GM06990 (cell line): ENCODE data around the gene HDAC4.

Source experiments
- DNase-seq: peaks from one replicate; pipeline ENCODE4 v3.0.0-alpha.2; 2011; ENCODE audit not compliant: insufficient read length; ENCODE audit errors: extremely low read depth
- H3K27me3 ChIP-seq: replicated peaks from 2 replicates; pipeline ENCODE4 v1.6.0; 2011; ENCODE audit warnings: low read length; ENCODE audit not compliant: control insufficient read depth, insufficient read depth
- H3K36me3 ChIP-seq: 2 replicates; pipeline ENCODE4 v1.5.1; 2011; ENCODE audit warnings: low read length; ENCODE audit not compliant: control insufficient read depth, insufficient read depth
- H3K4me3 ChIP-seq: replicated peaks from 2 replicates; pipeline ENCODE4 v1.5.1; 2011; ENCODE audit warnings: low read depth, mild to moderate bottlenecking, control low read depth, low read length
- CTCF ChIP-seq: IDR thresholded peaks from 2 replicates; pipeline ENCODE4 v1.5.1; 2011; ENCODE audit warnings: low read length, control low read depth, mild to moderate bottlenecking, inconsistent platforms; ENCODE audit not compliant: insufficient read depth, poor library complexity, severe bottlenecking

HDAC4 gene

GRCh38 chr2:239187464-239188253, 213.2 kb downstream of the HDAC4 start:
- no peak for TF ChIP-seq CTCF
- no peaks in the 10 kb centered on the region for H3K27me3 ChIP-seq
- DNase-seq = no peak
- H3K4me3 ChIP-seq = no peak overlapping the region
- no peaks in the 10 kb centered on the region for H3K36me3 ChIP-seq

GRCh38 chr2:239186516-239187357, 214.1 kb downstream of the HDAC4 start:
- TF ChIP-seq CTCF = no peak
- no peak for DNase-seq
- H3K4me3 ChIP-seq = no peak overlapping the region
- H3K36me3 ChIP-seq = no peaks in the 10 kb centered on the region
- H3K27me3 ChIP-seq = no peaks in the 10 kb centered on the region

GRCh38 chr2:239184968-239185903, 215.6 kb downstream of the HDAC4 start:
- DNase-seq = no peak
- Histone ChIP-seq H3K4me3 (no peak overlapping the region), H3K36me3 (no peaks in the 10 kb centered on the region), H3K27me3 (no peaks in the 10 kb centered on the region)
- no peak for TF ChIP-seq CTCF

- Histone ChIP-seq H3K4me3 (no peak overlapping the region), H3K27me3 (no peaks in the 10 kb centered on the region), H3K36me3 (no peaks in the 10 kb centered on the region)
- DNase-seq = no peak
- no peak for TF ChIP-seq CTCF
Observed at GRCh38 chr2:239184179-239184578, 216.6 kb downstream of the HDAC4 start.

GRCh38 chr2:239182981-239183791, 217.6 kb downstream of the HDAC4 start:
- no peak for TF ChIP-seq CTCF
- Histone ChIP-seq H3K36me3 (no peaks in the 10 kb centered on the region), H3K27me3 (no peaks in the 10 kb centered on the region), H3K4me3 (no peak overlapping the region)
- no peak for DNase-seq
